ENCODE results near the gene CETP. TPM values are rescaled to one million over a fixed set of nuclear protein-coding genes. Genes with fewer than 3 reads are reported as not detected.
"Not testable (repeated sequence)": the region's sequence is repeated elsewhere in the genome, so short reads cannot be mapped to it uniquely, and the experiment has no call there.

Gene CETP
- total RNA-seq, 4 donors from 2014 or later: not detected

DNA sequence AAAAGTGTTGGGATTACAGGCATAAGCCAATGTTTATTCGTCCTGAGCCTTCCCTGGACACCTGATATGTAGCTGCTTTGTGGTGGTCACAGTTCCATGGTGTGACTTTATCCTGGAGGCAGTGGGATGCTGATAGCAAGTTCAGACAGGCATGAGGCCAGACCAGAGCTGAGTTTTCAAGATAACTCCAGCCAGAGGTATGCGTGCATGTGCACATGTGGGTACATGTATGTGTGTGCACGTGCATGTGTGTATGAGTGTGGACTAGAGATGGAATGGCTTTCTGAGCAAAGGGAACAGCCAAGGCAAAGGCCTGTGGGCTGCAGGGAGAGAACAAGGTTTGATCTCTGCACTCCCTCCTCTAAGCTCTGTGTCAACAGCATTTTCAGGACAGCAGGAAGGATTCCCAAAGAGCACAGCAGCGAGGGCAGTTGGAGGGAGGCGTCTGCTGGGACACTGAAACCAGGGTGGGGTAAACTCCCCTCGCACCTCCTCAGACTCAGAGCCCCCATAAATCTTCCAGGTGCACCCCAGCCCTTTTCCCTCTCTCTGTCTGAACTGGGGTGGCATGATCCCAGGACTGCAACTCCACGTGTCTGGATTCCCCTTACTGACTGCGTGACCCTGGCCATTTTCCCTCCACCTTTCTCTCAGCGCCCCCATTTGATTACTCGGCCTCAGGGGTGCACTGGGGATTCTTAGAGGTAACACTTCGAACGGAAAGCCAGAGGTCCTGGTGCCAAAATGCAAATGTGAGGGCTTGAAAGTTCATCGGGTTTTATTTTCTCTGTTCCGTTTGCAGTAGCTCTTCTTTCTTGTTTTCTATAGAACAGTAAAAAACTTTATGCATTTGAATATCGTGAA lies 42.9 kb downstream of the CETP start:
- in situ Hi-C loops (cut with MboI; ENCODE audit: low sequenced_read_pairs in 4 of 4) (no loop called here), intact Hi-C loops (cut with DNase I; ENCODE audit: low total_unique reads) (no loop called here)
- DNase-seq: no peak

GRCh38 chr16:57005597-57005996 lies 43.8 kb downstream of the CETP start:
- intact Hi-C loops (cut with DNase I; ENCODE audit: low total_unique reads); H3K9me3 ChIP-seq; H3K27me3 ChIP-seq; H3K4me1 ChIP-seq; H3K27ac ChIP-seq; DNase-seq; H3K4me3 ChIP-seq; H3K36me3 ChIP-seq; in situ Hi-C loops (cut with MboI; ENCODE audit: low sequenced_read_pairs in 4 of 4); ATAC-seq: not testable (repeated sequence)

More for the DNA sequence above, 42.9 kb downstream of the CETP start:
- ATAC-seq: no peak
- H3K36me3 ChIP-seq: no peaks in the 10 kb centered on the region
- no peaks in the 10 kb centered on the region for H3K27me3 ChIP-seq
- H3K4me1 ChIP-seq: peaks cover 3 to 6% of the 10 kb centered on the region in 2 donors
- no peak overlapping the region for H3K27ac ChIP-seq
- no peak overlapping the region for H3K4me3 ChIP-seq
- H3K9me3 ChIP-seq: no peaks in the 10 kb centered on the region
- TF ChIP-seq POLR2A (IDR thresholded peaks at IDR 0.05): no peak
- TF ChIP-seq, protein P1, sequence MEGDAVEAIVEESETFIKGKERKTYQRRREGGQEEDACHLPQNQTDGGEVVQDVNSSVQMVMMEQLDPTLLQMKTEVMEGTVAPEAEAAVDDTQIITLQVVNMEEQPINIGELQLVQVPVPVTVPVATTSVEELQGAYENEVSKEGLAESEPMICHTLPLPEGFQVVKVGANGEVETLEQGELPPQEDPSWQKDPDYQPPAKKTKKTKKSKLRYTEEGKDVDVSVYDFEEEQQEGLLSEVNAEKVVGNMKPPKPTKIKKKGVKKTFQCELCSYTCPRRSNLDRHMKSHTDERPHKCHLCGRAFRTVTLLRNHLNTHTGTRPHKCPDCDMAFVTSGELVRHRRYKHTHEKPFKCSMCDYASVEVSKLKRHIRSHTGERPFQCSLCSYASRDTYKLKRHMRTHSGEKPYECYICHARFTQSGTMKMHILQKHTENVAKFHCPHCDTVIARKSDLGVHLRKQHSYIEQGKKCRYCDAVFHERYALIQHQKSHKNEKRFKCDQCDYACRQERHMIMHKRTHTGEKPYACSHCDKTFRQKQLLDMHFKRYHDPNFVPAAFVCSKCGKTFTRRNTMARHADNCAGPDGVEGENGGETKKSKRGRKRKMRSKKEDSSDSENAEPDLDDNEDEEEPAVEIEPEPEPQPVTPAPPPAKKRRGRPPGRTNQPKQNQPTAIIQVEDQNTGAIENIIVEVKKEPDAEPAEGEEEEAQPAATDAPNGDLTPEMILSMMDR (IDR thresholded peaks at IDR 0.05 in 4 of 5, conservative IDR thresholded peaks at IDR 0.05 in 1 of 5): no peak

DNA sequence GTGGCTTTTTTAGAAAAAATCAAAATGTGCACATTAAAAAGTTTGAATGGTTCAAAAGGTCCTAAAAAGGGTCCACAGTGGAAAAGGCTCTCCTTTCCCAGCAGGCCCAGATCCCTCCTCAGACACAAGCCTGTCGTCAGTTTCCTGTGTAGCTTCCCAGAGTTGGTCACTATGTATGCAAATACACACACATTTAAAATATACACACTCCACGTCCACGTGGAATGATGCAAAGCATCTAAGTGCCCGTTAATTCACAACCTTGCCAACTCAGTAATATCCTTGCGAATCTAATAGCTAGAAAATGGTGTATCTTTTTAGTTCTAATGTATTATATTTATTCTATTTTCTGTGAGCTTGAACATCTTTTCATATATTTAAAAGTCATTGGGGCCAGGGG lies 45.3 kb downstream of the CETP start:
- no peak for ATAC-seq
- in situ Hi-C loops (cut with MboI; ENCODE audit: low sequenced_read_pairs in 4 of 4): no loop called here
- H3K27ac ChIP-seq: no peak overlapping the region
- no peaks in the 10 kb centered on the region for H3K27me3 ChIP-seq
- no peak for DNase-seq
- no peak overlapping the region for H3K4me3 ChIP-seq
- H3K9me3 ChIP-seq: no peaks in the 10 kb centered on the region
- intact Hi-C loops (cut with DNase I; ENCODE audit: low total_unique reads): no loop called here
- TF ChIP-seq, protein P1 (IDR thresholded peaks at IDR 0.05 in 4 of 5, conservative IDR thresholded peaks at IDR 0.05 in 1 of 5): no peak
- TF ChIP-seq POLR2A (IDR thresholded peaks at IDR 0.05): no peak
- H3K36me3 ChIP-seq: no peaks in the 10 kb centered on the region
- no peaks in the 10 kb centered on the region for H3K4me1 ChIP-seq

- no peak overlapping the region for H3K27ac ChIP-seq
- in situ Hi-C loops (cut with MboI; ENCODE audit: low sequenced_read_pairs in 4 of 4): no loop called here
- TF ChIP-seq, protein P1 (IDR thresholded peaks at IDR 0.05 in 4 of 5, conservative IDR thresholded peaks at IDR 0.05 in 1 of 5): no peak
- no peak for TF ChIP-seq POLR2A (IDR thresholded peaks at IDR 0.05)
- H3K9me3 ChIP-seq: no peaks in the 10 kb centered on the region
- no peaks in the 10 kb centered on the region for H3K36me3 ChIP-seq
- H3K4me3 ChIP-seq: no peak overlapping the region
- no peaks in the 10 kb centered on the region for H3K27me3 ChIP-seq
- intact Hi-C loops (cut with DNase I; ENCODE audit: low total_unique reads): no loop called here
- no peak for DNase-seq
- no peaks in the 10 kb centered on the region for H3K4me1 ChIP-seq
- ATAC-seq: no peak
Measured at GRCh38 chr16:57007530-57007929, 45.8 kb downstream of the CETP start.

DNA sequence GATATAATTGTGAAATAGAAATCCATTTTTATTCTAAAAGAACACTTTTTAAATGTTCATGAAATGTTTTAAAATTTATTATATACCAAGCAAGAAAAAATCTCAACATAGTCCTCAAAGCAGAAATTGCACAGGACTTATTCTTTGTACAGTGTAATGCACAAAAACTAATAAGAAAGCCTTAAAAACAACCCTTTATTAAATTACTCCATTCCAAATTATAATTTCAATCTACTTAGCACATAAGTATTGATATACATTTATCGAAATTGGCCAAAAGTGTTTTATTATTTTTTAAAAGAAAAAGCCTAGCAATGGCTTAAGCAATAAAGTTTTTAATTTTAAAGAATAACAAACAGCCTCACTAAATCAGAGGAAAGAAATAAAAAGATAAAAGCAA lies 46.7 kb downstream of the CETP start:
- intact Hi-C loops (cut with DNase I; ENCODE audit: low total_unique reads) (no loop called here), in situ Hi-C loops (cut with MboI; ENCODE audit: low sequenced_read_pairs in 4 of 4) (no loop called here)
- Histone ChIP-seq H3K36me3 (no peaks in the 10 kb centered on the region), H3K4me1 (no peaks in the 10 kb centered on the region), H3K27ac (no peak overlapping the region), H3K9me3 (no peaks in the 10 kb centered on the region), H3K4me3 (no peak overlapping the region), H3K27me3 (no peaks in the 10 kb centered on the region)
- DNase-seq (no peak), ATAC-seq (no peak)
- no peak for TF ChIP-seq POLR2A (IDR thresholded peaks at IDR 0.05)
- TF ChIP-seq, protein P1 (IDR thresholded peaks at IDR 0.05 in 4 of 5, conservative IDR thresholded peaks at IDR 0.05 in 1 of 5): no peak
